Breast epithelium (tissue), 4 donors: ENCODE data around the gene F13B. TPM values are rescaled to one million over a fixed set of nuclear protein-coding genes. Genes with fewer than 3 reads are reported as not detected.

Experiments used
- DNase-seq, 2 donors: peaks; one replicate each; pipeline ENCODE4 v3.0.0-alpha.2; 2019; ENCODE audit warnings: low spot score in 2 of 2
- H3K27ac ChIP-seq, 2 donors: fragments of 200-600 bp; sonication (generic) in 1 of 2; one replicate each; pipeline ENCODE4 v1.5.1; 2016 to 2019; ENCODE audit warnings: mild to moderate bottlenecking in 1 of 2
- H3K27me3 ChIP-seq, 2 donors: fragments of 200-600 bp; sonication (generic) in 1 of 2; one replicate each; pipeline versions ENCODE4 v1.5.1 to v1.6.0; 2017 to 2019; ENCODE audit warnings: control low read depth in 1 of 2, mild to moderate bottlenecking in 1 of 2
- H3K36me3 ChIP-seq: fragments of 200-600 bp; one replicate; pipeline ENCODE4 v1.5.1; 2019
- H3K4me1 ChIP-seq, 2 donors: fragments of 200-600 bp; sonication (generic); one replicate each; pipeline ENCODE4 v1.5.1; 2016 to 2019; ENCODE audit warnings: control low read depth in 1 of 2
- H3K4me3 ChIP-seq, 3 donors: fragments of 200-600 bp; sonication (generic); 1 replicate in 2 of 3; 2 replicates in 1 of 3; pipeline ENCODE4 v1.5.1; 2016 to 2019; ENCODE audit warnings: mild to moderate bottlenecking in 3 of 3, moderate library complexity in 2 of 3
- H3K9me3 ChIP-seq, 2 donors: fragments of 200-600 bp; sonication (generic) in 1 of 2; one replicate each; pipeline ENCODE4 v1.5.1; 2016 to 2019; ENCODE audit warnings: control low read depth in 1 of 2
- POLR2A ChIP-seq: fragments of 450-650 bp; IDR thresholded peaks from one replicate; pipeline ENCODE4 v1.6.1; 2016; ENCODE audit warnings: antibody characterized with exemption, mild to moderate bottlenecking, moderate library complexity
- POLR2AphosphoS5 ChIP-seq, 3 donors: sonication (generic); formaldehyde crosslinking; IDR thresholded peaks; one replicate each; pipeline ENCODE4 v1.6.1; 2017; ENCODE audit warnings: antibody characterized with exemption in 3 of 3
- intact Hi-C: fragments of 100-400 bp; cut with DNase I; formaldehyde crosslinking; loops from one replicate; pipeline ENCODE4 v1.15.1; 2023; ENCODE audit warnings: low total_unique reads
- total RNA-seq, 3 donors: library from RNA; depleted of rRNA; stranded (reverse); fragments of >200 nt; gene quantifications; one replicate each; pipeline ENCODE4 v1.1.0, GENCODE V29; 2016
- TF ChIP-seq, protein P1 (sequence below), 3 donors: fragments of 450-650 bp; IDR thresholded peaks; one replicate each; pipeline ENCODE4 v1.5.1; 2016 to 2017; ENCODE audit warnings: antibody characterized with exemption in 3 of 3, mild to moderate bottlenecking in 3 of 3, moderate library complexity in 3 of 3

F13B gene, protein sequence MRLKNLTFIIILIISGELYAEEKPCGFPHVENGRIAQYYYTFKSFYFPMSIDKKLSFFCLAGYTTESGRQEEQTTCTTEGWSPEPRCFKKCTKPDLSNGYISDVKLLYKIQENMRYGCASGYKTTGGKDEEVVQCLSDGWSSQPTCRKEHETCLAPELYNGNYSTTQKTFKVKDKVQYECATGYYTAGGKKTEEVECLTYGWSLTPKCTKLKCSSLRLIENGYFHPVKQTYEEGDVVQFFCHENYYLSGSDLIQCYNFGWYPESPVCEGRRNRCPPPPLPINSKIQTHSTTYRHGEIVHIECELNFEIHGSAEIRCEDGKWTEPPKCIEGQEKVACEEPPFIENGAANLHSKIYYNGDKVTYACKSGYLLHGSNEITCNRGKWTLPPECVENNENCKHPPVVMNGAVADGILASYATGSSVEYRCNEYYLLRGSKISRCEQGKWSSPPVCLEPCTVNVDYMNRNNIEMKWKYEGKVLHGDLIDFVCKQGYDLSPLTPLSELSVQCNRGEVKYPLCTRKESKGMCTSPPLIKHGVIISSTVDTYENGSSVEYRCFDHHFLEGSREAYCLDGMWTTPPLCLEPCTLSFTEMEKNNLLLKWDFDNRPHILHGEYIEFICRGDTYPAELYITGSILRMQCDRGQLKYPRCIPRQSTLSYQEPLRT
- not detected for total RNA-seq

DNA sequence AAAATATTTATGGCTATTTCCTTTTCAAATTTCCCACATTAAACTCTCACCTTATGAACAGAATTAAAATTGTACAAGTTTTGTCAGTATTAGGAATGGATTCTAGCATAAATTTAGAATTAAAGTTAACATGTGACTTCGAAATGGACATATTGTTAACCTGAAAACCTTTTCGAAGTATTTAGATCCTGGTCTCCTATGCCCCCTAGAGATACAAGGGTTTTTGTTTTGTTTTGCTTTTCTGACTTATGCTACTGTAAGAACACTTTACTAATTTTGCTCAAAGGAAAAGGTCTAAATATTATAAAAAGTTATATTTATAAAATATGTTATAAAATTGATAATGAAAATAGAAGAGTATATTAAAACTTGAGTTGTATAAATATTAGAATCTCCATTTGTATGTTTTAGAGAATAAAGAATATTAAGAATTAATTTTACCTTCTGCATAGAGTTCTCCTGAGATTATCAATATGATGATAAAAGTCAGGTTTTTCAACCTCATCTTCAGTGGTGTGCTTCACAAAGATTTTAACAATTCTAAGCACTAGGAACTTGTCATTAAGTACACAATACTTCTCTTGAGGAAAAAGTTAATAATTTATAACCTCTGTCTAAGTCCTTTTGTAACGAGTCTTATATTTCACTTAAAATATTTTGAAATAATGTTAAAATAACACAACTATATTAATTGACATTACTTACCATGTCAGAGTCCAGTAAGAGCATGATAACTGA lies at the start of gene F13B:
Gene F13B (minus strand): TSS at position 542 of the 738 bp plus-strand sequence. CDS start 37 bp downstream, at position 505.
- intact Hi-C loops, result no loop called here
- Histone ChIP-seq H3K27ac (no peak within 1 kb of the TSS), H3K9me3 (no peaks in the 10 kb centered on the region), H3K4me1 (no peaks in the 10 kb centered on the region), H3K27me3 (no peaks in the 10 kb centered on the region), H3K4me3 (no peak within 1 kb of the TSS), H3K36me3 (no peaks in the 10 kb centered on the region)
- TF ChIP-seq POLR2A (no peak), POLR2AphosphoS5 (IDR thresholded peaks at IDR 0.05) (no peak)
- DNase-seq, result no peak

DNA sequence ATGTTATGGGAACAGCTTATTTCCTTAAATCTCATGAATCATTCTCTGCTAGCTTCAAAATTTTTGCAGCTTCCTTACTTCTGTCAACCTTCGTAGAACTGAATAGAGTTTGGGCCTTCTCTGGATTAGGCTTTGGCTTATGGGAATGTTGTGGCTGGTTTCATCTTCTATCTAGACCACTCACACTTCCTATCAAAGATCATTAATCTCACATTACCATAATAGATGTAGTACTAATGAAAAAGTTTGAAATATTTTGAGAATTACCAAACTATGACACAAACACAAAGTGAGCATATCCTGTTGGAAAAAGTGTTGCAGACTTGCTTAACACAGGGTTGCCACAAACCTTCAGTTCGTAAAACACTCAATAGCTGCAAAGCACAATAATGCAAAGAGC lies 49.1 kb upstream of the F13B start:
- Histone ChIP-seq H3K4me3 (no peak overlapping the region), H3K9me3 (no peaks in the 10 kb centered on the region), H3K27me3 (no peaks in the 10 kb centered on the region), H3K4me1 (no peaks in the 10 kb centered on the region), H3K36me3 (no peaks in the 10 kb centered on the region), H3K27ac (no peak overlapping the region)
- intact Hi-C loops, result no loop called here
- TF ChIP-seq POLR2A (no peak), POLR2AphosphoS5 (IDR thresholded peaks at IDR 0.05) (no peak)
- TF ChIP-seq, protein P1, sequence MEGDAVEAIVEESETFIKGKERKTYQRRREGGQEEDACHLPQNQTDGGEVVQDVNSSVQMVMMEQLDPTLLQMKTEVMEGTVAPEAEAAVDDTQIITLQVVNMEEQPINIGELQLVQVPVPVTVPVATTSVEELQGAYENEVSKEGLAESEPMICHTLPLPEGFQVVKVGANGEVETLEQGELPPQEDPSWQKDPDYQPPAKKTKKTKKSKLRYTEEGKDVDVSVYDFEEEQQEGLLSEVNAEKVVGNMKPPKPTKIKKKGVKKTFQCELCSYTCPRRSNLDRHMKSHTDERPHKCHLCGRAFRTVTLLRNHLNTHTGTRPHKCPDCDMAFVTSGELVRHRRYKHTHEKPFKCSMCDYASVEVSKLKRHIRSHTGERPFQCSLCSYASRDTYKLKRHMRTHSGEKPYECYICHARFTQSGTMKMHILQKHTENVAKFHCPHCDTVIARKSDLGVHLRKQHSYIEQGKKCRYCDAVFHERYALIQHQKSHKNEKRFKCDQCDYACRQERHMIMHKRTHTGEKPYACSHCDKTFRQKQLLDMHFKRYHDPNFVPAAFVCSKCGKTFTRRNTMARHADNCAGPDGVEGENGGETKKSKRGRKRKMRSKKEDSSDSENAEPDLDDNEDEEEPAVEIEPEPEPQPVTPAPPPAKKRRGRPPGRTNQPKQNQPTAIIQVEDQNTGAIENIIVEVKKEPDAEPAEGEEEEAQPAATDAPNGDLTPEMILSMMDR (IDR thresholded peaks at IDR 0.05), result no peak
- DNase-seq, result no peak

DNA sequence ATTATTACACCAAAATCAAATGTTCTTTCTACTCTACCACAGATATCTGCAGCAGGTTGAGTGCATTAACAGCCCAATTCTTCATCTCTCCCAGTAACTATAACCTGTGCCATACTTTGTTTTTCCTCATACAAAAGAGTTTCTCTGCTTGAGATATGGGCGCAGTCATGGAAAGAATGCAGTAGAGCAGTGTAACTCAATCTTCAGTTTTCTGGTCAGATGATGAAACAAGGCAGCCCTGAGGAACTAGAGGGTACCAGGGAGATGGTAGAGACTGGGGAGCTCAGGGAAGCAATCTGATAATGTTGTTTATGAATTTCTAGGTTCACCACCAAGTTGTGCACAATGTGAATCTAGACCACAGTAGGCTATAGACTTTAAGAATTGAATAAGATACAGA lies 39.8 kb upstream of the F13B start:
- intact Hi-C loops, result no loop called here
- Histone ChIP-seq H3K4me1 (no peaks in the 10 kb centered on the region), H3K27ac (no peak overlapping the region), H3K4me3 (no peak overlapping the region), H3K9me3 (no peaks in the 10 kb centered on the region), H3K36me3 (no peaks in the 10 kb centered on the region), H3K27me3 (no peaks in the 10 kb centered on the region)
- TF ChIP-seq, protein P1 (IDR thresholded peaks at IDR 0.05), result no peak
- TF ChIP-seq POLR2A, result no peak
- no peak for TF ChIP-seq POLR2AphosphoS5 (IDR thresholded peaks at IDR 0.05)
- no peak for DNase-seq

DNA sequence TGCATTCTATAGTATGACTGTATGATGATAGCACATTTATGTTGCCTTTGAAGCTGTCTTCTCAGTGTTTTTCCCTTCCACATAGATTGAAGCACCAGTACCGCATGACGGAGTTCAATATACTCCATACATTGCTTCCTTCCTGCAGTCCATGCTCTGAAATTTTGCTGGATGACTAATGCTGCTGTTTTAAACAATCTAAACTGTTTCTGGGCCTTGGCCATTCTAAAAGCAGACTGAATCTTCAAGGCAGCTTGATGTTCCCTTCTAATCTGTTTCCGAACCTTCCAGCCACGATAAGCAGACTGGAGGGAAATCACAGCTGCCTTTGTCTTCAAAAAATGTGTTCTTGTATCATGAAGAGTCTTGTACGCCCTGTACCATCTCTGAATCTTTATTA lies 36.2 kb upstream of the F13B start:
- no peaks in the 10 kb centered on the region for H3K9me3 ChIP-seq
- no peaks in the 10 kb centered on the region for H3K36me3 ChIP-seq
- no peaks in the 10 kb centered on the region for H3K27me3 ChIP-seq
- intact Hi-C loops, result no loop called here
- no peak for TF ChIP-seq POLR2A
- TF ChIP-seq, protein P1 (IDR thresholded peaks at IDR 0.05), result no peak
- TF ChIP-seq POLR2AphosphoS5 (IDR thresholded peaks at IDR 0.05), result no peak
- H3K27ac ChIP-seq, result no peak overlapping the region
- H3K4me1 ChIP-seq, result no peaks in the 10 kb centered on the region
- DNase-seq, result no peak
- no peak overlapping the region for H3K4me3 ChIP-seq

DNA sequence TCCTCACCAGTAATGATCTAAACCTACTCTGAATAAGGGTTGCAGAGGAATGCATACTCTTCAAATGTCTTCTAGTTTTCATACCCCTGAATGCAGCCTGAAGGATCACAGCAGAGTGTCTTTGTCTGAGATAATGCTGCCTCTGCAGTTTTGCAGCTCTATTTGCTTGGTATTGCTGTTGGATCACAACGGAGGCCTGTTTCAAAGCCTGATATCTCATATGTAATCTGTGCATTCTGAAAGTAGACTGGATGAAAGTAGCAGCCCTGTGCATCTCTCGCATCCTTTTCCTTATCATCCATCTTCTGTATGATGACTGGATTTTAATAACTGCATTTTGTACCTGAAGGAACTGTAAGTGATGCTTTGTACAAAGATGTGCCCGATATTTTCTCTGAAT lies 34.9 kb upstream of the F13B start:
- DNase-seq, result no peak
- Histone ChIP-seq H3K4me3 (no peak overlapping the region), H3K4me1 (no peaks in the 10 kb centered on the region), H3K9me3 (no peaks in the 10 kb centered on the region), H3K36me3 (no peaks in the 10 kb centered on the region), H3K27me3 (no peaks in the 10 kb centered on the region), H3K27ac (no peak overlapping the region)
- intact Hi-C loops, result no loop called here
- TF ChIP-seq, protein P1 (IDR thresholded peaks at IDR 0.05), result no peak
- TF ChIP-seq POLR2AphosphoS5 (IDR thresholded peaks at IDR 0.05) (no peak), POLR2A (no peak)
